GM12878 (cell line): Measurements from ENCODE around the gene ADD2. TPM values are rescaled to one million over a fixed set of nuclear protein-coding genes. Genes with fewer than 3 reads are reported as not detected.

Experiments used
- ATAC-seq: fragments of 200-7000 bp; cut with Tn5 transposase; 3 replicates; pipeline ENCODE4 v1.9.1; 2020; ENCODE audit warnings: mild to moderate bottlenecking, moderate library complexity
- BruUV-seq: library from RNA; stranded (reverse); fragments of 400-500 nt; replicated peaks from 2 replicates; lab custom pipeline; 2021; lab: Mats Ljungman, UMichigan
- CTCF ChIA-PET: fragments of 300-600 bp; sonication (Branson Sonifier 250); formaldehyde crosslinking; extraction: SDS; loops from one replicate; lab custom pipeline; 2021; ENCODE audit warnings: inconsistent platforms; lab: Yijun Ruan, JAX
- POLR2A ChIA-PET: fragments of 350-600 bp; formaldehyde crosslinking; extraction: SDS; loops from one replicate; lab custom pipeline; 2021; ENCODE audit warnings: inconsistent platforms; lab: Charles Lee
- RAD21 ChIA-PET: fragments of 300-600 bp; sonication (Branson Sonifier 250); formaldehyde crosslinking; loops from one replicate; lab custom pipeline; 2023; ENCODE audit warnings: antibody characterized with exemption; ENCODE audit not compliant: unreplicated experiment; lab: Charles Lee
- SMC1A ChIA-PET: fragments of 300-600 bp; sonication (Branson Sonifier 250); formaldehyde crosslinking; loops from one replicate; lab custom pipeline; 2023; ENCODE audit not compliant: unreplicated experiment, uncharacterized antibody; lab: Charles Lee
- DNase-seq: peaks from one replicate; pipeline ENCODE4 v3.0.0-alpha.2; 2011; ENCODE audit warnings: low read depth, low spot score
- FAIRE-seq: peaks from 3 replicates; lab custom pipeline; 2011; peaks lifted over from hg19 to GRCh38; lab: Jason Lieb, UNC
- H2AFZ ChIP-seq: 2 replicates; pipeline ENCODE4 v1.6.0; 2011; ENCODE audit warnings: low read depth, low read length, control low read depth; ENCODE audit not compliant: control insufficient read depth
- H3K27ac ChIP-seq: 2 replicates; pipeline ENCODE4 v1.5.1; 2011; ENCODE audit warnings: control low read depth; ENCODE audit not compliant: control insufficient read depth, insufficient read depth
- H3K27me3 ChIP-seq, 2 experiments: replicated peaks in 1 of 2; 2 replicates each; pipeline versions ENCODE4 v1.6.0 to v1.6.1; 2011; ENCODE audit warnings: low read length in 1 of 2; ENCODE audit not compliant: control insufficient read depth in 2 of 2, insufficient read depth in 2 of 2
- H3K36me3 ChIP-seq, 2 experiments: 2 replicates each; pipeline ENCODE4 v1.5.1; 2011; ENCODE audit warnings: low read length in 1 of 2; ENCODE audit not compliant: control insufficient read depth in 2 of 2, insufficient read depth in 2 of 2
- H3K4me1 ChIP-seq: 2 replicates; pipeline ENCODE4 v1.6.1; 2011; ENCODE audit warnings: mild to moderate bottlenecking, low read length, moderate library complexity, mixed read lengths; ENCODE audit not compliant: control insufficient read depth, insufficient read depth
- H3K4me2 ChIP-seq: 2 replicates; pipeline ENCODE4 v1.6.0; 2011; ENCODE audit warnings: control low read depth; ENCODE audit not compliant: control insufficient read depth, insufficient read depth
- H3K4me3 ChIP-seq: fragments of 200-600 bp; sonication (generic); 2 replicates; pipeline ENCODE4 v1.5.1; 2016
- H3K79me2 ChIP-seq: 2 replicates; pipeline ENCODE4 v1.6.0; 2011; ENCODE audit warnings: low read length; ENCODE audit not compliant: control insufficient read depth, insufficient read depth
- H3K9ac ChIP-seq: 2 replicates; pipeline ENCODE4 v1.8.0; 2011; ENCODE audit warnings: low read length, control low read depth, mixed read lengths; ENCODE audit not compliant: control insufficient read depth, insufficient read depth
- H3K9me3 ChIP-seq: replicated peaks from 3 replicates; pipeline ENCODE4 v1.5.1; 2011; ENCODE audit warnings: mild to moderate bottlenecking, low read length; ENCODE audit not compliant: control insufficient read depth, insufficient read depth
- H4K20me1 ChIP-seq: 2 replicates; pipeline ENCODE4 v1.6.0; 2011; ENCODE audit not compliant: control insufficient read depth, insufficient read depth
- IKZF2 ChIP-seq, 2 experiments: fragments of 450-650 bp; IDR thresholded peaks; 2 replicates each; pipeline ENCODE4 v1.6.1; 2017; ENCODE audit warnings: mild to moderate bottlenecking in 2 of 2, moderate library complexity in 2 of 2
- KAT2A ChIP-seq: conservative IDR thresholded peaks from 2 replicates; pipeline ENCODE4 v1.6.1; 2011; ENCODE audit warnings: low read depth, low read length; ENCODE audit not compliant: control insufficient read depth
- NFXL1 ChIP-seq: fragments of 450-650 bp; IDR thresholded peaks from 2 replicates; pipeline ENCODE4 v1.6.1; 2017; ENCODE audit warnings: antibody characterized with exemption, mild to moderate bottlenecking, borderline replicate concordance
- PML ChIP-seq: IDR thresholded peaks from 2 replicates; pipeline ENCODE4 v1.6.1; 2012; ENCODE audit warnings: low read length, inconsistent platforms
- SPI1 ChIP-seq: IDR thresholded peaks from 2 replicates; pipeline ENCODE4 v1.6.1; 2011; ENCODE audit warnings: low read depth, mild to moderate bottlenecking, low read length, moderate library complexity, borderline replicate concordance; ENCODE audit not compliant: insufficient read depth
- TAF1 ChIP-seq: IDR thresholded peaks from 2 replicates; pipeline ENCODE4 v1.6.1; 2011; ENCODE audit warnings: mild to moderate bottlenecking, low read depth, low read length, borderline replicate concordance
- TCF12 ChIP-seq: IDR thresholded peaks from 2 replicates; pipeline ENCODE4 v1.6.1; 2011; ENCODE audit warnings: low read depth, mild to moderate bottlenecking, low read length
- ZBED1 ChIP-seq: IDR thresholded peaks from 2 replicates; pipeline ENCODE4 v1.6.1; 2016; ENCODE audit warnings: borderline replicate concordance
- ZNF217 ChIP-seq: fragments of 450-650 bp; IDR thresholded peaks from 2 replicates; pipeline ENCODE4 v1.6.1; 2017; ENCODE audit warnings: antibody characterized with exemption, mild to moderate bottlenecking
- WGBS: methylation state at CpG from one replicate; pipeline ENCODE4 v1.1.6; 2016; ENCODE audit warnings: low lambda C conversion rate; ENCODE audit not compliant: insufficient replicate concordance, insufficient coverage; ENCODE audit errors: missing lambda C conversion rate; 5-methylcytosine and 5-hydroxymethylcytosine counted together
- in situ Hi-C: fragments of 300-500 bp; cut with MboI; formaldehyde crosslinking; loops from 9 replicates; pipeline ENCODE4 v1.14.3; 2018; ENCODE audit warnings: mixed read lengths
- intact Hi-C: fragments of 100-400 bp; cut with micrococcal nuclease; formaldehyde crosslinking; loops from one replicate; pipeline ENCODE4 v1.14.2; 2022; ENCODE audit not compliant: unreplicated experiment
- polyA plus RNA-seq, 11 experiments: library from polyadenylated mRNA; depleted of rRNA in 4 of 11; unstranded in 6 of 11; stranded (reverse) in 5 of 11; fragments of >200 nt; fragmentation: Nextera tagmentation in 4 of 11; fragmentation: Illumina TruSeq in 1 of 11; extraction: Ambion mirVana in 4 of 11; extraction: Trizol in 1 of 11; gene quantifications; 1 replicate in 1 of 11; 2 replicates in 10 of 11; pipeline versions ENCODE4 v1.2.1 to v1.2.3, GENCODE V29; 2011 to 2016; ENCODE audit warnings: inconsistent platforms in 2 of 11, missing spikeins in 2 of 11, low read depth in 1 of 11
- total RNA-seq, 4 experiments: library from RNA; depleted of rRNA in 3 of 4; stranded (reverse); fragments of >200 nt in 3 of 4; fragmentation: Illumina TruSeq in 1 of 4; extraction: Trizol in 1 of 4; gene quantifications; 2 replicates each; pipeline versions ENCODE4 v1.2.1 to v1.2.3, GENCODE V29; 2013 to 2021
- TF ChIP-seq, protein P1 (sequence below): fragments of 450-650 bp; IDR thresholded peaks from 2 replicates; pipeline ENCODE4 v1.6.1; 2017; ENCODE audit warnings: borderline replicate concordance
- TF ChIP-seq, protein P2 (sequence below): fragments of 450-650 bp; IDR thresholded peaks from 2 replicates; pipeline ENCODE4 v1.6.1; 2017; ENCODE audit warnings: mild to moderate bottlenecking, moderate library complexity

The ADD2 gene
- total and polyA plus RNA-seq, 10 of the 15 experiments (the other 5 are each of a cell fraction or from before 2014, with no cell fraction given) = 0.05 to 0.13 (median 0.08) TPM; not detected in 7

DNA sequence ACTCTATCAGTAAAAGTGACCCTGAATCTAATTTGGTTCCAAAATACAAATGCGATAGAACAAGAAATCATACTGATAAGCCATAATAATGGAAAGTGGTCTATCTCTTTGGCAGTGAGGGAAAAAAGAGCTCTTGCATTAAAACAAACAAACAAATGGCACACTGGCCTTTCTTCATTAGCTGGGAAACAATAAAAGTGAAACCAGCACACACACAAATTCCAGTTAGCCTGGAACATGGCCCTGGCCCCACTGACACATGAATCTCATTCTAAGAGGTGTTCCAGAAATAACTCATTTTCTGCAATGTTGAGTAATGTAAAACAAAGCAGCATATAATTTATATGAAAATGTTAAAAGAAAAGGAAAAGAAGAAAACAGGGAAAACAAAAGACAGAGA, 135.0 kb downstream of the ADD2 start:
- DNase-seq = no peak
- intact Hi-C loops (no loop called here), in situ Hi-C loops (no loop called here)
- CTCF ChIA-PET = interaction anchor here (1.0 kb wide), 1 partner anchor 14 kb away, joined by 6 read pairs; no protein-coding TSS in a partner anchor
- Histone ChIP-seq H3K9ac (no peak overlapping the region), H3K4me1 (no peaks in the 10 kb centered on the region), H3K79me2 (no peaks in the 10 kb centered on the region), H3K27me3 (no peaks in the 10 kb centered on the region), H3K4me3 (no peak overlapping the region), H3K4me2 (no peak overlapping the region), H3K9me3 (no peaks in the 10 kb centered on the region), H2AFZ (no peak overlapping the region), H3K27ac (no peak overlapping the region), H4K20me1 (no peaks in the 10 kb centered on the region), H3K36me3 (no peaks in the 10 kb centered on the region)
- no peak for TF ChIP-seq TCF12
- TF ChIP-seq, protein P1, sequence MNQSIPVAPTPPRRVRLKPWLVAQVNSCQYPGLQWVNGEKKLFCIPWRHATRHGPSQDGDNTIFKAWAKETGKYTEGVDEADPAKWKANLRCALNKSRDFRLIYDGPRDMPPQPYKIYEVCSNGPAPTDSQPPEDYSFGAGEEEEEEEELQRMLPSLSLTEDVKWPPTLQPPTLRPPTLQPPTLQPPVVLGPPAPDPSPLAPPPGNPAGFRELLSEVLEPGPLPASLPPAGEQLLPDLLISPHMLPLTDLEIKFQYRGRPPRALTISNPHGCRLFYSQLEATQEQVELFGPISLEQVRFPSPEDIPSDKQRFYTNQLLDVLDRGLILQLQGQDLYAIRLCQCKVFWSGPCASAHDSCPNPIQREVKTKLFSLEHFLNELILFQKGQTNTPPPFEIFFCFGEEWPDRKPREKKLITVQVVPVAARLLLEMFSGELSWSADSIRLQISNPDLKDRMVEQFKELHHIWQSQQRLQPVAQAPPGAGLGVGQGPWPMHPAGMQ = no peak
- TF ChIP-seq, protein P2, sequence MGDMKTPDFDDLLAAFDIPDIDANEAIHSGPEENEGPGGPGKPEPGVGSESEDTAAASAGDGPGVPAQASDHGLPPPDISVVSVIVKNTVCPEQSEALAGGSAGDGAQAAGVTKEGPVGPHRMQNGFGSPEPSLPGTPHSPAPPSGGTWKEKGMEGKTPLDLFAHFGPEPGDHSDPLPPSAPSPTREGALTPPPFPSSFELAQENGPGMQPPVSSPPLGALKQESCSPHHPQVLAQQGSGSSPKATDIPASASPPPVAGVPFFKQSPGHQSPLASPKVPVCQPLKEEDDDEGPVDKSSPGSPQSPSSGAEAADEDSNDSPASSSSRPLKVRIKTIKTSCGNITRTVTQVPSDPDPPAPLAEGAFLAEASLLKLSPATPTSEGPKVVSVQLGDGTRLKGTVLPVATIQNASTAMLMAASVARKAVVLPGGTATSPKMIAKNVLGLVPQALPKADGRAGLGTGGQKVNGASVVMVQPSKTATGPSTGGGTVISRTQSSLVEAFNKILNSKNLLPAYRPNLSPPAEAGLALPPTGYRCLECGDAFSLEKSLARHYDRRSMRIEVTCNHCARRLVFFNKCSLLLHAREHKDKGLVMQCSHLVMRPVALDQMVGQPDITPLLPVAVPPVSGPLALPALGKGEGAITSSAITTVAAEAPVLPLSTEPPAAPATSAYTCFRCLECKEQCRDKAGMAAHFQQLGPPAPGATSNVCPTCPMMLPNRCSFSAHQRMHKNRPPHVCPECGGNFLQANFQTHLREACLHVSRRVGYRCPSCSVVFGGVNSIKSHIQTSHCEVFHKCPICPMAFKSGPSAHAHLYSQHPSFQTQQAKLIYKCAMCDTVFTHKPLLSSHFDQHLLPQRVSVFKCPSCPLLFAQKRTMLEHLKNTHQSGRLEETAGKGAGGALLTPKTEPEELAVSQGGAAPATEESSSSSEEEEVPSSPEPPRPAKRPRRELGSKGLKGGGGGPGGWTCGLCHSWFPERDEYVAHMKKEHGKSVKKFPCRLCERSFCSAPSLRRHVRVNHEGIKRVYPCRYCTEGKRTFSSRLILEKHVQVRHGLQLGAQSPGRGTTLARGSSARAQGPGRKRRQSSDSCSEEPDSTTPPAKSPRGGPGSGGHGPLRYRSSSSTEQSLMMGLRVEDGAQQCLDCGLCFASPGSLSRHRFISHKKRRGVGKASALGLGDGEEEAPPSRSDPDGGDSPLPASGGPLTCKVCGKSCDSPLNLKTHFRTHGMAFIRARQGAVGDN = no peak
- TF ChIP-seq NFXL1 = no peak
- no peak for TF ChIP-seq IKZF2 (IDR thresholded peaks at IDR 0.05)
- no peak for TF ChIP-seq ZBED1
- no peak for TF ChIP-seq KAT2A
- TF ChIP-seq ZNF217 = no peak
- TF ChIP-seq SPI1 = no peak
- TF ChIP-seq PML = no peak
- TF ChIP-seq TAF1 = no peak
- WGBS = 95% methylated on average over 1 of the region's 1 CpG
- RAD21 ChIA-PET = no interaction called here
- SMC1A ChIA-PET = no interaction called here
- POLR2A ChIA-PET = no interaction called here
- no peak for ATAC-seq
- no peak for FAIRE-seq
- BruUV-seq = no TSS peak
